Smooth muscle cell (in vitro differentiated cells): ENCODE results near the gene ERCC1. TPM values are rescaled to one million over a fixed set of nuclear protein-coding genes. Genes with fewer than 3 reads are reported as not detected.
"Not testable (repeated sequence)": the region's sequence is repeated elsewhere in the genome, so short reads cannot be mapped to it uniquely, and the experiment has no call there.

Experiments
- DNase-seq: peaks from one replicate; lab custom pipeline; 2025; ENCODE audit not compliant: unreplicated experiment; lab: John Stamatoyannopoulos, UW
- H2AFZ ChIP-seq: fragments of 200-600 bp; sonication (generic); 2 replicates; pipeline ENCODE4 v1.6.0; 2016; ENCODE audit warnings: antibody characterized with exemption, low read depth, mild to moderate bottlenecking
- H3F3A ChIP-seq: fragments of 200-600 bp; sonication (generic); 2 replicates; pipeline ENCODE4 v1.6.0; 2017; ENCODE audit warnings: antibody characterized with exemption, low read depth
- H3K27ac ChIP-seq: fragments of 200-600 bp; sonication (generic); 2 replicates; pipeline ENCODE4 v1.5.1; 2016; ENCODE audit warnings: low read depth, mild to moderate bottlenecking
- H3K27me3 ChIP-seq: fragments of 200-600 bp; sonication (generic); 2 replicates; pipeline ENCODE4 v1.6.1; 2016; ENCODE audit warnings: low read depth, mild to moderate bottlenecking
- H3K36me3 ChIP-seq: fragments of 200-600 bp; sonication (generic); 2 replicates; pipeline ENCODE4 v1.5.1; 2016; ENCODE audit warnings: low read depth
- H3K4me1 ChIP-seq: fragments of 200-600 bp; sonication (generic); 2 replicates; pipeline ENCODE4 v1.5.1; 2016; ENCODE audit warnings: low read depth
- H3K4me2 ChIP-seq: fragments of 200-600 bp; sonication (generic); 2 replicates; pipeline ENCODE4 v1.6.0; 2016; ENCODE audit warnings: mild to moderate bottlenecking
- H3K4me3 ChIP-seq: fragments of 200-600 bp; sonication (generic); 2 replicates; pipeline ENCODE4 v1.5.1; 2016; ENCODE audit warnings: mild to moderate bottlenecking
- H3K79me2 ChIP-seq: fragments of 200-600 bp; sonication (generic); 2 replicates; pipeline ENCODE4 v1.6.0; 2016; ENCODE audit warnings: low read depth, mild to moderate bottlenecking
- H3K9ac ChIP-seq: fragments of 200-600 bp; sonication (generic); 2 replicates; pipeline ENCODE4 v1.6.0; 2016; ENCODE audit warnings: low read depth
- H3K9me3 ChIP-seq: fragments of 200-600 bp; sonication (generic); replicated peaks from 2 replicates; pipeline ENCODE4 v1.5.1; 2016; ENCODE audit warnings: low read depth
- H4K20me1 ChIP-seq: fragments of 200-600 bp; sonication (generic); 2 replicates; pipeline ENCODE4 v1.6.0; 2016; ENCODE audit warnings: low read depth
- WGBS: methylation state at CpG from one replicate; pipeline ENCODE4 v1.1.7; 2016; ENCODE audit warnings: low lambda C conversion rate; 5-methylcytosine and 5-hydroxymethylcytosine counted together
- polyA plus RNA-seq: library from polyadenylated mRNA; unstranded; fragments of >200 nt; fragmentation: Nextera tagmentation; extraction: Ambion mirVana; gene quantifications from 2 replicates; pipeline ENCODE4 v1.2.1, GENCODE V29; 2016
- total RNA-seq: library from RNA; depleted of rRNA; stranded (reverse); fragments of >200 nt; gene quantifications from 2 replicates; pipeline ENCODE4 v1.2.3, GENCODE V29; 2014
- TF ChIP-seq, protein P1 (sequence below): fragments of 200-600 bp; sonication (generic); IDR thresholded peaks from 2 replicates; pipeline ENCODE4 v1.5.1; 2017; ENCODE audit warnings: borderline replicate concordance, mild to moderate bottlenecking, antibody characterized with exemption; ENCODE audit not compliant: insufficient read depth, poor library complexity, severe bottlenecking

The ERCC1 gene
- total and polyA plus RNA-seq, 2 experiments from 2014 or later, result 72.6 to 90.4 TPM

DNA sequence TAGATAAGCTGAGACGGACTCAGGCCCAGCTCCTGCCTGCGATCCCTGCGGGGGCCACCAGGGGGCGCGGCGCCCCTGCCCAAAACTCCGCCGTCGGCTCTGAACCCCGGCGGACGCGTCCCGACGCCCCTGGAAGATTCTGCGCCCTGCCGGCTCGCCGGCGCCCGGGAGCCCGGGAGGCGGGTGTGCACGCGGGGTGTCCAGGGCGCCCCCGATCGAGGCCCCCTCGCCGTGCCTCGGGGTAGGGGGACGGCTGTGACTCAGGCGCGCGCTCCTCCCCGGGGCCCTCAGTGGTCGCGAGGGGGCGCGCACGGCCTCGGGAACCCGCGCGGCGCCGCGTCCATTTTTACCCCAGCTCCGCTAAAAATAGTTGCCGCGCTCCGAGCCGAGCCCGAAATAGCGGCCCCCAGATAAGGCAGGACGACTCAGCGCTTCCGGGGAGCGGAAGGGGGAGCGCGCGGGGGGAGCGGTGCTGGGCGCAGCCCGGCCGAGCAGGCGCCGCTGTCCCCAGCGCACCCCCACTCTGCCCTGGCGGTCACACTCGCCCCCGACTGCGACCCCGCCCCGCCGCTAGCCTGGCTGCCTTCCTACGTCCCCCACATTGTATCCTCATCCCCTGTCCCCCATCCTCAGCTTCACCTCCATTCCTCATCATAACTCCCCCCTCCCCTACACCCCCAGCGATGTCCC lies 16.0 kb upstream of the ERCC1 start:
- WGBS, result 2% methylated on average over 58 of the region's 78 CpGs
- H3K4me3 ChIP-seq, result peak overlapping the region; percentile 86
- H4K20me1 ChIP-seq, result no peaks in the 10 kb centered on the region
- TF ChIP-seq, protein P1, sequence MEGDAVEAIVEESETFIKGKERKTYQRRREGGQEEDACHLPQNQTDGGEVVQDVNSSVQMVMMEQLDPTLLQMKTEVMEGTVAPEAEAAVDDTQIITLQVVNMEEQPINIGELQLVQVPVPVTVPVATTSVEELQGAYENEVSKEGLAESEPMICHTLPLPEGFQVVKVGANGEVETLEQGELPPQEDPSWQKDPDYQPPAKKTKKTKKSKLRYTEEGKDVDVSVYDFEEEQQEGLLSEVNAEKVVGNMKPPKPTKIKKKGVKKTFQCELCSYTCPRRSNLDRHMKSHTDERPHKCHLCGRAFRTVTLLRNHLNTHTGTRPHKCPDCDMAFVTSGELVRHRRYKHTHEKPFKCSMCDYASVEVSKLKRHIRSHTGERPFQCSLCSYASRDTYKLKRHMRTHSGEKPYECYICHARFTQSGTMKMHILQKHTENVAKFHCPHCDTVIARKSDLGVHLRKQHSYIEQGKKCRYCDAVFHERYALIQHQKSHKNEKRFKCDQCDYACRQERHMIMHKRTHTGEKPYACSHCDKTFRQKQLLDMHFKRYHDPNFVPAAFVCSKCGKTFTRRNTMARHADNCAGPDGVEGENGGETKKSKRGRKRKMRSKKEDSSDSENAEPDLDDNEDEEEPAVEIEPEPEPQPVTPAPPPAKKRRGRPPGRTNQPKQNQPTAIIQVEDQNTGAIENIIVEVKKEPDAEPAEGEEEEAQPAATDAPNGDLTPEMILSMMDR, result peak; percentile 100
- H3F3A ChIP-seq, result peaks cover 26% of the 10 kb centered on the region
- peaks cover 4% of the 10 kb centered on the region for H3K4me1 ChIP-seq
- peak overlapping the region; percentile 87 for H3K27ac ChIP-seq
- H3K9ac ChIP-seq, result peak overlapping the region; percentile 87
- H3K79me2 ChIP-seq, result no peaks in the 10 kb centered on the region
- peak overlapping the region; percentile 89 for H3K4me2 ChIP-seq
- DNase-seq, result peak; percentile 99
- no peaks in the 10 kb centered on the region for H3K9me3 ChIP-seq
- H3K27me3 ChIP-seq, result no peaks in the 10 kb centered on the region
- peak overlapping the region; percentile 28 for H2AFZ ChIP-seq
- H3K36me3 ChIP-seq, result no peaks in the 10 kb centered on the region

DNA sequence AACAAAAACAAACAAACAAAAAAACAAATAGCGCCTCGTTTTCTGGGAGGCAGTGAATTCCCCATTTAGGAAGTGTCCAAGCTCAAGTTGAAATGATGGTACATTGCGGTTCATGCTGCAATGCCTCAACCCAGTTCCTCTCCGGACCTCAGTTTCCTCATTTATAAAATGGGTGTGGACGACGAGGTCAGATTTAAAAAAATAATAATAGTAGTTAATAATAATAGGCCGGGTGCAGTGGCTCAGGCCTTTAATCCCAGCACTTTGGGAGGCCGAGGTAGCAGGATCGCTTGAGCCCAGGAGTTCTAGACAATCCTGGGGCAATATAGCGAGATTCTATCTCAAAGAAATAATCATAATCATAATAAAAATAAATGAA lies 15.5 kb upstream of the ERCC1 start:
- peak overlapping the region; percentile 89 for H3K4me2 ChIP-seq
- TF ChIP-seq, protein P1, result no peak
- H3K79me2 ChIP-seq, result no peaks in the 10 kb centered on the region
- H3K4me1 ChIP-seq, result no peaks in the 10 kb centered on the region
- no peaks in the 10 kb centered on the region for H3K36me3 ChIP-seq
- peak overlapping the region; percentile 86 for H3K4me3 ChIP-seq
- H3K27ac ChIP-seq, result peak overlapping the region; percentile 87
- peak overlapping the region; percentile 28 for H2AFZ ChIP-seq
- DNase-seq, result no peak
- WGBS, result 38% methylated on average over 10 of the region's 10 CpGs
- peak overlapping the region; percentile 87 for H3K9ac ChIP-seq
- peaks cover 26% of the 10 kb centered on the region for H3F3A ChIP-seq
- no peaks in the 10 kb centered on the region for H3K27me3 ChIP-seq
- no peaks in the 10 kb centered on the region for H3K9me3 ChIP-seq
- no peaks in the 10 kb centered on the region for H4K20me1 ChIP-seq

DNA sequence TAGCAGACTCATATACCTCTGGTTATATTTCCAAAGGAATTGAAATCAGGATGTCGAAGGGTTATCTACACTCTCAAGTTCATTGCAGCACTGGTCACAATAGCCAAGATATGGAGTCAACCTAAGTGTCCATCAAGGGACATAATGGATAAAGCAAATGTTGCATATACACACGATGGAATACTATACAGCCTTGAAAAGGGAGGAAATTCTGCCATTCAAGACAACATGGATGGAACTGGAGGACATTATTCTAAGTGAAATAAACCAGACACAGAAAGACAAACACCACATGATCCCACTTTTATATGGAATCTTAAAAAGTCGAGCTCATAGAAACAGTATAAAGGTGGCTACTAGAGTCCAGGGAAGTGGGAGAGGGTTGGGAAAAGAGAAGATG lies 13.6 kb upstream of the ERCC1 start:
- H3K4me1 ChIP-seq, result no peaks in the 10 kb centered on the region
- DNase-seq, result no peak
- H3K79me2 ChIP-seq, result no peaks in the 10 kb centered on the region
- H3K27me3 ChIP-seq, result no peaks in the 10 kb centered on the region
- 93% methylated on average over 3 of the region's 3 CpGs for WGBS
- no peak overlapping the region for H3K4me2 ChIP-seq
- no peak overlapping the region for H3K27ac ChIP-seq
- TF ChIP-seq, protein P1, result no peak
- no peaks in the 10 kb centered on the region for H3K9me3 ChIP-seq
- H3F3A ChIP-seq, result peaks cover 26% of the 10 kb centered on the region
- H3K36me3 ChIP-seq, result no peaks in the 10 kb centered on the region
- H3K9ac ChIP-seq, result no peak overlapping the region
- no peak overlapping the region for H2AFZ ChIP-seq
- H4K20me1 ChIP-seq, result no peaks in the 10 kb centered on the region
- H3K4me3 ChIP-seq, result no peak overlapping the region

DNA sequence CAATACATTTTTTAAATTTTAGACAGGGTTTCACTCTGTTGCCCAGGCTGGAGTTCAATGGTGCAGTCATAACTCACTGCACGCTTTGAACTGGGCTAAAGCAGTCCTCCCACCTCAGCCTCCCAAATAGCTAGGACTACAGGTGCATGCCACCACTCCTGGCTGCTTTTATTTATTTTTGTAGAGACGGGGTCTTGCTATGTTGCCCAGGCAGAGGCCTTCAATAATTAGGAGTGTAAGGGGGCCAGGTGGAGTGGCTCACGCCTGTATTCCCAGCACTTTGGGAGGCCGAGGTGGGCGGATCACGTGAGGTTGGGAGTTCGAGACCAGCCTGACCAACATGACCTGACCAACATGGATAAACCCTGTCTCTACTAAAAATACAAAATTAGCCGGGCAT lies 8.8 kb upstream of the ERCC1 start:
- H4K20me1 ChIP-seq, H3K27me3 ChIP-seq, H3F3A ChIP-seq, H3K9me3 ChIP-seq, H3K4me1 ChIP-seq, H3K79me2 ChIP-seq, H3K36me3 ChIP-seq, H3K27ac ChIP-seq, H3K9ac ChIP-seq, H3K4me3 ChIP-seq, H3K4me2 ChIP-seq, H2AFZ ChIP-seq, DNase-seq: not testable (repeated sequence)
- 94% methylated on average over 8 of the region's 8 CpGs for WGBS

DNA sequence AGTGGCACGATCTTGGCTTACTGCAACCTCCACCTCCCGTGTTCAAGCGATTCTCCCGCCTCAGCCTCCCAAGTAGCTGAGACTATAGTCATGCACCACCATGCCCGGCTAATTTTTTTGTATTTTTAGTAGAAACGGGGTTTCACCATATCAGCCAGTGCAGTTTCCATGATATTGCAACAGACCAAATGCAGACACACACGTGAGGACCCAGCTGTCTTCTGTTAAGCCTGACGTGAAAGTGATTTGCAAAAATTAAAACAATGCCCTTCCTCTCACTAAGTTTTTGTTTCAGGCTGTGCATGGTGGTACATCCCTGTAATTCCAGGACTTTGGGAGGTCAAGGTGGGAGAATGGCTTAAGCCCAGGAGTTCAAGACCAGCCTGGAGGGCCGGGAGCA lies 7.3 kb upstream of the ERCC1 start:
- DNase-seq, H4K20me1 ChIP-seq, H3K9ac ChIP-seq, H3K4me3 ChIP-seq, H3F3A ChIP-seq, H3K27me3 ChIP-seq, H3K27ac ChIP-seq, H3K4me1 ChIP-seq, H3K79me2 ChIP-seq, H3K4me2 ChIP-seq, H3K9me3 ChIP-seq, H3K36me3 ChIP-seq, H2AFZ ChIP-seq: not testable (repeated sequence)
- 74% methylated on average over 9 of the region's 9 CpGs for WGBS

DNA sequence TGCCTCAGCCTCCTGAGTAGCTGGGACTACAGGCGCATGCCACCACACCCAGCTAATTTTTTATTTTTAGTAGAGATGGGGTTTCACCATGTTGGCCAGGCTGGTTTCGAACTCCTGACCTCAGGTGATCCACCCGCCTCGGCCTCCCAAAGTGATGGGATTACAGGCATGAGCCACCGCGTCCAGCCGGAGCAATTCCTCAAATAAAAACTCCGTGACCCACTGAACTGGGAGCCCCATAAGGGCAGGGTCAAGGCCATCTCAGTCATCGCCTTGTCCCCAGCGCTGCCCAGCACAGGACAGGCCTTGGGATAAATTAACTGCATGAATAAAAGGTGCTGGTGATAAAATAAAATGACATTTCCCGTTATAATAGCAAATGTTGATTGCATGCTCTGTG lies 6.2 kb upstream of the ERCC1 start:
- not testable (repeated sequence) for H3K9me3 ChIP-seq, H3K79me2 ChIP-seq, DNase-seq, H3K36me3 ChIP-seq, H3K9ac ChIP-seq, H4K20me1 ChIP-seq, H2AFZ ChIP-seq, H3K4me3 ChIP-seq, H3K4me2 ChIP-seq, H3K27me3 ChIP-seq, H3K4me1 ChIP-seq
- peaks cover 15% of the 10 kb centered on the region for H3F3A ChIP-seq
- 93% methylated on average over 11 of the region's 11 CpGs for WGBS
- H3K27ac ChIP-seq, result peak overlapping the region; percentile 79
